HL-60 (cell line): ENCODE results near the gene CPLX1.

ENCODE experiments used
- CTCF ChIP-seq: IDR thresholded peaks from one replicate; pipeline ENCODE4 v1.5.1; 2011; ENCODE audit warnings: low read length, control low read depth, inconsistent platforms; ENCODE audit not compliant: insufficient read depth
- POLR2AphosphoS5 ChIP-seq: IDR thresholded peaks from 2 replicates; pipeline ENCODE4 v1.6.1; 2012; ENCODE audit warnings: low read depth
- REST ChIP-seq: IDR thresholded peaks from 2 replicates; pipeline ENCODE4 v1.6.1; 2012; ENCODE audit warnings: low read depth; ENCODE audit not compliant: insufficient replicate concordance

DNA sequence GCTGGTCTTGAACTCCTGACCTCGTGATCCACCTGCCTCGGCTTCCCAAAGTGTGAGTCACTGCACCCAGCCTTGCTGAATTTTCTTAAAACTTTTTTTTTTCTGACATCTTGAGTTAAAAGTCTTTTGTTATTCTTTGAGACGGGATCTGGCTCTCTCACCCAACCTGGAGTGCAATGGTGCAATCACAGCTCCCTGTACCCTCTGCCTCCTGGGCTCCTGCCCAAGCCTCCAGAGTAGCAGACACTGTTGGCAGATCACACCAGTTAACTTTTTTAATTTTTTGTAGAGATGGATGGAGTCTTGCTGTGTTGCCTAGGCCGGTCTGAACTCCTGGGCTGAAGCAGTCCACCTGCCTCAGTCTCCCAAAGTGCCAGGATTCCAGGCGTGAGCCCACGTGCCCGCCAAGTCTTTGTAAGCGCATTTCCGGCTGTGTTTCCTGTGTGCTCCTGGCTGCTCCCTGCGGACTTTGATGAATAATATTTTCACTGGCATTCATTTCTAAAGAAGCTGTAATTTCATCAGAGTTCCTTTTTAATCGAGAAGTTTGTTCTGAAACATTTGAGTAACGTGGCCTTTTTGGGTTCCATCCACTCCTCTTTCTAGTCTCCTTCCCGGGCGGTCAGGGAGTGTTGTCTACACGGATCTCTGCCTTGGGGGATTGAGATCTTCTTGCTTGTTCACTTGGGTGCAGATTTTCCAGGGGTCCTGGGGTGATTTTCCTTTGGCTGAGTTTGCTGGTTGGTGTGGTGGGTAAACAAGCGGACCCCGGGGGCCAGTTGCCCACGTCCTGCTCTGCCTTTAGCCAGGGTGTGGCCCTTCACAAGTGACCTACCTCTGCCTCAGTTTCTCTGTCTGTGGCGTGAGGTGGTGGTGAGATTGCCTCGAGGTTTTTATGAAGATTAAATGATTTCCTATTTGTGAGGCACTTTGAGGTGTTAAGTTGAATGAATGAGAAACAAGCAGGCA, 75.9 kb downstream of the CPLX1 start:
- no peak for TF ChIP-seq CTCF
- no peak for TF ChIP-seq POLR2AphosphoS5
- no peak for TF ChIP-seq REST
